HG02981 (cell line): ENCODE measurements around the gene OASL.

Experiments used
- ATAC-seq: cut with Tn5 transposase; IDR thresholded peaks from one replicate; pipeline ENCODE4 v1.9.1; 2021; ENCODE audit warnings: mild to moderate bottlenecking, moderate library complexity; ENCODE audit not compliant: unreplicated experiment

OASL gene

DNA sequence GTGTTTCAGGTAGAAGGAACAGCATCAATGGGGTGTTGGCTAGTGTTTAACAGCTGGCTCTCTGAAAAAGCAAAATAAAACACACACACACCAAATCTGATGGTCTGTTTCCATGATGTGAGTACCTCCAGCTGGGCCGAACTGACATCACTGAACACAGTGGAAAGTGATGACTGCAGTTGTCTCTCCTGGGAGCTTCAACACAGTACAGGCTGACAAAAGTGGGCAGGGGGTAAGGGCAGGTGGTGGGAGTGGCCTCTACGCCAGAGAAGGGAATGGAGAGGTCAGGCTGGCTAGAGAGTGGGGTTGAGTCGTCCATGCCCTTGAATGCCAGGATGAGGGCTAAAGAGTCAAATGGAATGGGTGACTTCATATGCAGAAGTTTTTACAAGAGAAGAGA lies 68.7 kb downstream of the OASL start:
- ATAC-seq = no peak
